Ovary (tissue), 9 donors: Measurements from ENCODE around the gene CRYGN. TPM values are rescaled to one million over a fixed set of nuclear protein-coding genes. Genes with fewer than 3 reads are reported as not detected.

Source experiments
- DNase-seq, 5 donors: peaks; one replicate each; pipeline ENCODE4 v3.0.0-alpha.2; 2019 to 2020
- H3K27ac ChIP-seq, 2 donors: fragments of 200-600 bp; one replicate each; pipeline versions ENCODE4 v1.5.1 to v1.8.0; 2019 to 2022
- H3K27me3 ChIP-seq: fragments of 200-600 bp; one replicate; pipeline ENCODE4 v1.8.0; 2022
- H3K36me3 ChIP-seq: fragments of 200-600 bp; sonication (generic); one replicate; pipeline ENCODE4 v1.5.1; 2019
- H3K4me1 ChIP-seq: one replicate; pipeline ENCODE4 v1.8.1; 2013; ENCODE audit warnings: mild to moderate bottlenecking, moderate library complexity; ENCODE audit not compliant: insufficient read depth
- H3K4me3 ChIP-seq: fragments of 200-600 bp; sonication (generic); one replicate; pipeline ENCODE4 v1.5.1; 2017
- H3K9me3 ChIP-seq, 2 donors: fragments of 200-600 bp in 1 of 2; sonication (generic) in 1 of 2; one replicate each; pipeline versions ENCODE4 v1.5.1 to v1.8.1; 2013 to 2019; ENCODE audit warnings: mild to moderate bottlenecking in 1 of 2, moderate library complexity in 1 of 2
- EP300 ChIP-seq: sonication (generic); formaldehyde crosslinking; IDR thresholded peaks from one replicate; pipeline ENCODE4 v1.6.1; 2017; ENCODE audit warnings: antibody characterized with exemption
- POLR2A ChIP-seq: fragments of 450-650 bp; IDR thresholded peaks from one replicate; pipeline ENCODE4 v1.6.1; 2017; ENCODE audit warnings: antibody characterized with exemption, mild to moderate bottlenecking, moderate library complexity
- WGBS, 3 donors: extraction: QIAGEN DNeasy Blood & Tissue Kit in 1 of 3; methylation state at CpG; one replicate each; pipeline versions ENCODE4 v1.1.5 to v1.1.7; 2013 to 2017; 5-methylcytosine and 5-hydroxymethylcytosine counted together
- intact Hi-C, 4 donors: fragments of 100-400 bp; cut with DNase I; formaldehyde crosslinking; loops; one replicate each; pipeline versions ENCODE4 v1.11.0 to v1.15.1; 2022 to 2023
- polyA plus RNA-seq, 2 donors: library from polyadenylated mRNA; stranded (reverse); fragments of 200-250 nt in 1 of 2; fragments of 350-450 nt in 1 of 2; fragmentation: Illumina TruSeq in 1 of 2; extraction: RNeasy Lipid Tissue Mini Kit (QIAGEN cat#74804) in 1 of 2; gene quantifications; one replicate each; pipeline ENCODE4 v1.2.3, GENCODE V29; 2013 to 2014
- total RNA-seq, 7 donors: library from RNA; depleted of rRNA in 2 of 7; stranded (reverse); fragments of >200 nt in 2 of 7; fragmentation: NEBNext Ultra II Directional in 3 of 7; extraction: Animal tissue kit (Norgen Biotek cat#: 25700) in 3 of 7; gene quantifications; one replicate each; pipeline versions ENCODE4 v1.1.0 to v1.2.4, GENCODE V29; 2016 to 2023
- TF ChIP-seq, protein P1 (sequence below), 3 donors: fragments of 450-650 bp in 2 of 3; fragments of 200-600 bp in 1 of 3; IDR thresholded peaks; one replicate each; pipeline versions ENCODE4 v1.5.1 to v1.8.0; 2016 to 2022; ENCODE audit warnings: antibody characterized with exemption in 3 of 3, mild to moderate bottlenecking in 1 of 3
- donor health status: DM: no; HTN: no; CAD: no; lungs with moderate emphysema.
- donor health status: DM: no; HTN: no; CAD: no.
- donor health status: Bipolar disorder and iron deficiency.
- donor health status: DM: yes; HTN: yes; CAD: no.
- donor health status: DM: no; HTN: no; CAD: no.
- donor health status: DM: yes; HTN: yes; CAD: no.

CRYGN gene
- total and polyA plus RNA-seq, 9 donors = 0.24 to 2.3 (median 0.67) TPM; not detected in 2

DNA sequence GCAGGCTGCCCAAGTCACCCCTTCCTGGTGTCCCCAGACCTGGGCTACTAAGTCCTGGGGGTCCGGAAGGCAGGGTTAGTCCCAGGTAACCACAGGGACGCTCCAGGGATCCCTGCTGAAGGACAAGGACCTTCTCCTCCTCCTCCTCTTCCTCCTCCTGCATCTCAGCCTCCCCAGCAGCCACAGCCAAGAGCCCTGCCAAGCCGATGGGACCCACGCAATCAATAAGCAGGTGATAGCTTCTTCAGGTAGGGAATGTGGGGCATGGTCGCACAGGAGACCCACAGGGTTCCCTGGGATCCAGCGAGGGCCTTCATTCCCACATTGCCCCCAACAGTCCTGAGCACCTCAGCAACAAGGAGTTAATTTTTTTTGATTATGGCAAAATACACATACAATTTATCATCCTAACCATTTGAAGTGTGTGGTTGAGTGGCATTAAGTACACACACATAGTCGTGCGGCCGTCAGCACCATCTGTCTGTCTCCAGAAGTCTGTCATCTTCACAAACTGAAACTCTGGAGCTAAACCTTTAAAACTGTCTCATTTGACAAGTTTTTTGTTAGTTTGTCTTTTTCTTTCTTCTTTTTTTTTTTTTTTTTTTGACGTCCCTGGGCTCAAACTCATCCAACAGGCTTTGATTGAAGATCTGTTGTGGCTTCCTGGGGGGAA is 12.1 kb downstream of the CRYGN start:
- Histone ChIP-seq H3K36me3 (no peaks in the 10 kb centered on the region), H3K4me3 (no peak overlapping the region), H3K4me1 (peaks cover 5% of the 10 kb centered on the region), H3K27me3 (no peaks in the 10 kb centered on the region), H3K9me3 (no peaks in the 10 kb centered on the region), H3K27ac (peak overlapping the region; percentile 57 to 82)
- intact Hi-C loops = no loop called here
- WGBS, 3 donors = 66 to 76% (median 70%) methylated on average over 10 of the region's 10 CpGs
- DNase-seq = peak in 2 of 5 donors; percentile 12 to 51
- TF ChIP-seq POLR2A (no peak), EP300 (no peak)
- TF ChIP-seq, protein P1, sequence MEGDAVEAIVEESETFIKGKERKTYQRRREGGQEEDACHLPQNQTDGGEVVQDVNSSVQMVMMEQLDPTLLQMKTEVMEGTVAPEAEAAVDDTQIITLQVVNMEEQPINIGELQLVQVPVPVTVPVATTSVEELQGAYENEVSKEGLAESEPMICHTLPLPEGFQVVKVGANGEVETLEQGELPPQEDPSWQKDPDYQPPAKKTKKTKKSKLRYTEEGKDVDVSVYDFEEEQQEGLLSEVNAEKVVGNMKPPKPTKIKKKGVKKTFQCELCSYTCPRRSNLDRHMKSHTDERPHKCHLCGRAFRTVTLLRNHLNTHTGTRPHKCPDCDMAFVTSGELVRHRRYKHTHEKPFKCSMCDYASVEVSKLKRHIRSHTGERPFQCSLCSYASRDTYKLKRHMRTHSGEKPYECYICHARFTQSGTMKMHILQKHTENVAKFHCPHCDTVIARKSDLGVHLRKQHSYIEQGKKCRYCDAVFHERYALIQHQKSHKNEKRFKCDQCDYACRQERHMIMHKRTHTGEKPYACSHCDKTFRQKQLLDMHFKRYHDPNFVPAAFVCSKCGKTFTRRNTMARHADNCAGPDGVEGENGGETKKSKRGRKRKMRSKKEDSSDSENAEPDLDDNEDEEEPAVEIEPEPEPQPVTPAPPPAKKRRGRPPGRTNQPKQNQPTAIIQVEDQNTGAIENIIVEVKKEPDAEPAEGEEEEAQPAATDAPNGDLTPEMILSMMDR (IDR thresholded peaks at IDR 0.05) = no peak

DNA sequence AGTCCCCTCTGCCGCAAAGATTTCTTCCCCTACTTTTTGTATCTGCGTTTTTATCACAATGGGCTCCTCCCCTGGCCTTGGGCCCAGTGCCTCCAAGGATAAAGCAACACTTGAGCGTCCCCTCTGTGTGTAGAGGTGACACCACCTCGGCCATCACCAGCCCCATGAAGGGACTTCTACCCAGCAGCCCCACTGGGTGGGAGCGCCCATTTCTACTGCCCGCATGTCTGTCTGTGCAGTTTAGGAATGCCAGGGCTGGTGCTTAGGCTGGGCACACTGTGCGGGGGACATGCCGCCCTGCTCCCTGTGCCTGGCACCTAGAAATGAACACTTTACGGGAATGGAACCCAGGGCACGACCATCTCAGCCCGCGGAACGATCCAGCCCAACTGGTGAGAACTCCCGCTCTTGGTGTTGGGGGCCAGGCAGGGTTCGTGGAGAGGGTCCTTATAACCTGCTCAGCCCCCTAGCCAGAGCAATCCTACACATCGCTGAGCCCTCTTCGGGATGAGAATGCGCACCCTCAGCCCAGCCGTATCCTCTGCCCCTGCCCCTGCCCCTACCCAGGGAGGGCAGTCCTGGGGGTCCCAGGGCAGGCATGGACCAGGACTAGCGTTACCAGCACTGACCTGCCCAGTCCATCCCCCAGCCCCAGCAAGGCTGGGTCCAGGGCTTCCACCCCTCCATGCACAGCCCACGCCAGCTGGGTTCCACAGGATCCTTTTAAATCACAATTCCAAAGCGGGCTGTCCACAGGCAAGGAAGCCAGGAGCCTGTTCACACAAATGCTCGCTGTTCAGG is 12.8 kb downstream of the CRYGN start:
- intact Hi-C loops = no loop called here
- H3K4me1 ChIP-seq = peaks cover 5% of the 10 kb centered on the region
- H3K27me3 ChIP-seq = no peaks in the 10 kb centered on the region
- no peaks in the 10 kb centered on the region for H3K36me3 ChIP-seq
- H3K27ac ChIP-seq = peak overlapping the region; percentile 62 to 82
- no peak overlapping the region for H3K4me3 ChIP-seq
- DNase-seq = peak in 3 of 5 donors; percentile 45 to 69 (median 55)
- no peaks in the 10 kb centered on the region for H3K9me3 ChIP-seq
- WGBS, 3 donors = 75 to 76% (median 76%) methylated on average over 22 to 23 of the region's 23 CpGs
- TF ChIP-seq EP300 (no peak), POLR2A (no peak)
- TF ChIP-seq, protein P1 (IDR thresholded peaks at IDR 0.05) = no peak

DNA sequence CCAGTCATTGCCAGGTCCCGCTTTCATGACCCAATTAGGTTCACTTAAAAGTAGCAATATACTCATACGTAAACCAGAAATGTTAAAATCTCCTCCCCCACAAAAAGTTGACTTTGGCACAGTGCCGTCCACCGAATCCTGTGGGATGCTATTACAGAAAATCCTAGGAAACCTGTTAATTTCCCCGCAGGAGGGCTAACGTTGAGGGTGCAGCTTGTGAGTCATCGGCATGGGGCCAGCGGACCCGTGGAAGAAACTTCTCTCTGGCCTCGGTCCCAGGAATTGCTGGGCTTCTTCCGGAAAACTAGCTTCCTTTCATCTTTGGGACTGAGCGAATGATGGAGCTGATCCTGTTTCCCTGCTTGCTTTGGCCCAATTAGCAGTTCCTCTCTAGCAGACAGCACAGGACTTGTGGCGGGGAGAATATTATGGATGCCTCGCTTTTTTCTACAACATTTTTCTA is 13.5 kb downstream of the CRYGN start:
- H3K4me3 ChIP-seq = no peak overlapping the region
- TF ChIP-seq POLR2A (peak; percentile 18), EP300 (peak; percentile 92)
- TF ChIP-seq, protein P1 (IDR thresholded peaks at IDR 0.05) = no peak
- H3K27me3 ChIP-seq = no peaks in the 10 kb centered on the region
- 1 to 7% (median 2%) methylated on average over 14 of the region's 14 CpGs for WGBS, 3 donors
- H3K27ac ChIP-seq = peak overlapping the region; percentile 62 to 82
- H3K36me3 ChIP-seq = no peaks in the 10 kb centered on the region
- DNase-seq = peak; percentile 87 to 96 (median 93)
- H3K4me1 ChIP-seq = peaks cover 5% of the 10 kb centered on the region
- H3K9me3 ChIP-seq = no peaks in the 10 kb centered on the region
- intact Hi-C loops = no loop called here

DNA sequence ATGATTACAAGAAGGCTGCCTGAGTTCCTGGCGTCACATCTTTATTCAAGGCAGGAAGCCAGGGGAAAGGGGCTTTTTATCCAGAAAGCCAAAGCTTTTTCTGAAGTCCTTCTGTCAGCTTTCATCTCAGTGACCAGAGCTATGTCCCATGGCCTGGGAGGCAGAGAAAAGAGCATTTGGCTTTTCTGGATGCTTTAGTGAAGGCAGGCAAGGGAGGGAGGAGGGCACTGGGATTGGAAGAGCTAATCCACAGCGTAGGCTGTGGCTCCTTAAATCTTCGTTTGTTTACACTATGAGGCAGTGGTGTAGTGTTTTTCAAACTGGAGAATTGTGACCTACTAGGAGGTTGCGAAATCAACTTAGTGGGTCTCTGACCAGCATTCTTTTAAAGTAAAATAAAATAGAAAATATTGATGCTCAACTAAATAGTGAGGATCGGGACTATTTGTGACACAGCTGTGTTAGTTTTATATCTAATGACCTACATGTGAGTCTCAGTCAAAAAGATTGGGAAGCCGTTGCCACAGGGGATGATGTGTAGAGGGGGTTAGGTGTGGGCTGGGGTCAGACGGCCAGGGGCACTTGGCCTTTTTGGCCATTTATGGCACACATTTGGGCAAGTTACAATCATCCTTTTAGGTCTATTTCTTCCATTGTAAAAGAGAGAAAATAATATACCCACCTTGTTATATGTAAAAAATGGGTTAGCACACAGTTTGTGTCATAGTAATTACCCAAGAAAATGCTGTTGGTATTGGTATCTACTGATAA is 14.1 kb downstream of the CRYGN start:
- intact Hi-C loops = no loop called here
- Histone ChIP-seq H3K4me3 (no peak overlapping the region), H3K36me3 (no peaks in the 10 kb centered on the region), H3K9me3 (no peaks in the 10 kb centered on the region), H3K27ac (peak overlapping the region in 1 of 2 donors; percentile 82), H3K27me3 (no peaks in the 10 kb centered on the region), H3K4me1 (peaks cover 5% of the 10 kb centered on the region)
- peak; percentile 46 to 64 (median 51) for DNase-seq
- 14 to 26% (median 17%) methylated on average over 7 of the region's 7 CpGs for WGBS, 3 donors
- TF ChIP-seq, protein P1 (IDR thresholded peaks at IDR 0.05) = no peak
- no peak for TF ChIP-seq EP300
- TF ChIP-seq POLR2A = no peak
